ENCODE results near the gene GNG13.
A peak's percentile ranks its signal among the peaks of the same experiment; 100 is the strongest.
"Not testable (repeated sequence)": the region's sequence is repeated elsewhere in the genome, so short reads cannot be mapped to it uniquely, and the experiment has no call there.

Gene GNG13

DNA sequence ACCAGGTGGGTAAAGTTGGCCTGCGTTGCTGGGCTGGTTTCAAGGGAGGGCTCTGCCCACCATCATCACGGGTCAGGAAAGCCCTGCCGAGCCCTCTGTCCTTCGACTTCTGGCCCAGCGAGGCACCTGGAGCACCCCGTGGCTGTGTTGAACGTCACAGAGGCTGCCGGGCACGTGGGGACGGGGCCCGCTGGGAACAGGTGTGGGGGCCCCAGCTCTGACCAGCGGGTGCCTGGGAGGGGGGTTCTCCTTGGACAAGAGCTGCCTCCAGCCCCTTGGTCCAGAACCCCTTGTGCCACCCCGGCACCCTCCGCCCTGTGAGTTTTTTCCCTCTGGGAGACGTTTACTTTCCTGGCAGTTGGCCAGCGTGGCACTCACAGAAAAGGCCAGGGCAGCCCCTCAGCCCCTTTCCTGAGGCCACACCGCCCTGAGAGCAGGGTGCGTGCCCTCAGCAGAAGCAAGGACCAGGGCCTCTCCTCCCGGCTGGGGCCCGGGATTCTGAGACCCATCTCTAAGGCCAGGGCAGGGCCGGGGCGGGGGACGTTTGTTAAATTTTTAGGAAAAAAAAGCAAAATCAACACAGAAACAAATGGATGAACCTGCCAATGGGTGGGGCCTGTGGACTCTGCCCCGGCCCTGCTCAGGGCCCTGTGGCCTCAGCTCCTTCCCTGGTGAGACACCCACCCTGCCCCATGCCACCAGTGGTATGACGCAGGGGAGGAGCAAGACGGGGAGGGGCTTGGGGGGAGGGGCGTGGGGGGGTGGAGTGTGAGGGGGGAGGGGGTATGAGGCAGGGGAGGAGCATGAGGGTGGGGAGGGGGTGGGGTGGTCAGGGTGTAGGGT is 31.3 kb upstream of the GNG13 start:
- DNase-seq: no peak

DNA sequence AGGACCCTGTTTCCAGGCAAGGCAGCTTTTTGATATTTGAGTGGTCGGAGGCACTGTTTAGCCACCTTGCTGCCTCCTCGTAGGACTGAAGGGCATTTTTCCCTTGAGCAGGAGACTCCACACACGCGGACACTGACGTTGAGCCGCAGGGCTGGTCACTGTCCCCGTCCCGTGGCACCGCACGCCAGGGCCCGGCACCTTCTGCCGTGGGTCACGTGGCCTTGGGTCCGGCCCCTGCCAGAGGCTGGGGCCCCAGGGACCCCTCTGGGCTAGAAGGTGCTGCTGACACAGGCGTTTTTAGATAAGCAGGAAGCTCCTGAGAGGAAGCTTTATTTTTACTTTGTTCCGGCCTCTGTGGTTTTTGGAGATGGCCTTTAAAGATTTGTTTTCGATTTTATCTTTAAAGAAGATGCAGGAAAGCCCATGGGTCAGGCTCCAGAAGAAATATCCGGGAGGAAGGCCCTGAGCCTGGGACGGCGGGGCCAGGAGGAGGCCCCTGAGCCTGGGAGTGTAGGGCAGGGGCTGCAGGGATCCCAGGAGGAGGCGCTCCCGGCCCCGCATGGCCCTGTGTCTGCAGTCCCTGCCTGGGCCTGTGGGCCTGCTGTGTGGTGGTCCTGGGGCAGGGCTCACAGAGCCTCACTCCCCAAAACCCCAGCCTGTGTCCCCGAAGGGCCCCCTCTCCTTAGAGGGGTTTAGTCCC is 30.5 kb upstream of the GNG13 start:
- no peak for DNase-seq

DNA sequence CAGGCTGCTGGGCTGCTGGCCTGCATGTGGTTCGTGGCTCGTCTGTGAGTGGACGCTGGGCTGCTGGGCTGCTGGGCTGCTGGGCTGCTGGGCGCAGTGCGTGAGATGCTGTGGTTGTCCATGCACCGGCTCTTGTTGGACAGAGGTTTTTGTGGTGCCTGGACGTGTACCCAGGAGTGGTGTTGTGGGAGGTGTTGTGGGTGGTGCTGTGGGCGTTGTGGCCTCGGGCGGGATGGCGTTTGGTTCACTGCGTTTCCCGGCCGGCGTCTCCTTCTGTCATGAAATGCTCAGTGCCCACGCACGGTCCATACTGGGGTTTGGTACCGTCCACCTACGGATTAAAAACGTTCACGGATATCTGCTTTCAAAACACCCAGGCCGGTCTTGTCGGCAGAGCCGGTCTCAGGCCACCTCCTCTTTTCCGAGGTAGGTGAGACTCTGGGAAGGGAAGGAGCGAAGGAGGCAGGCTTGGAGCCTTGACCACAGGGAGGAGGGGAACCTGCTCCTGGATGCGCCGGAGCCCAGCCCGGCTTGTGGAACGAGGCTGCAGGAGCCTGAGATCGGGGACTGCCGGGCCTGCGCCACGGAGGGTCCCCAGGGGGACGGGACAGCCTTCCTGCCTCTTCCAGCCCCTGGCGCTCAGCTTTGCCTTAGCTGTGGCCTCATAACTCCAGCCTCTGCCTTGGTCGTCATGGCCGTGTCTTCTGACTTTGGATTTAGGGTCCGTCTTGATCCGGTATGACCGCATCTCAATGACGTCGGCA is 29.8 kb upstream of the GNG13 start:
- no peak for DNase-seq

DNA sequence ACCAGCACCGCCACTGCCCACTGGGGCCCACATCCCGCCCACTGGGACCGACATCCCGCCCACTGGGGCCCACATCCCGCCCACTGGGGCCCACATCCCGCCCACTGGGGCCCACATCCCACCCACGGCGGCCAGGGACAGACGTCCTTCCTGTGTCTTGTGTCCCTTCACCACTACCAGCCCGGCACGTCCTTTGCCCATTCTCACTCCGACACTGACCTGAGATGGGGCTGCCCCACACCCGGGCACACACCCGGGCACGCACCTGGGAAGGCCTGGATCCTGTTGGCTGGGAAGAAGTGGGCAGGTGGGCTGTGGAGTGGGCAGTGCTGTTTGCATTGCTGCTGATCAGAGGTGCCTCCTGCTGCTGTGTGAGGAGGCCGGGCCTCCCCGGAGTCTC is 28.4 kb upstream of the GNG13 start:
- no peak for DNase-seq

GRCh38 chr16:827513-827912 is 27.0 kb upstream of the GNG13 start:
- no peak for DNase-seq

- peak in 8 of 14 donors; percentile 7 to 42 (median 18) for DNase-seq
Observed at GRCh38 chr16:825341-826061, 25.0 kb upstream of the GNG13 start.

GRCh38 chr16:824601-825000 is 24.1 kb upstream of the GNG13 start:
- DNase-seq: no peak

- no peak for DNase-seq
Observed at GRCh38 chr16:824194-824593, 23.7 kb upstream of the GNG13 start.

- no peak for DNase-seq
Observed at GRCh38 chr16:822909-823297, 22.4 kb upstream of the GNG13 start.

GRCh38 chr16:822174-822908 is 21.8 kb upstream of the GNG13 start:
- no peak for DNase-seq

DNA sequence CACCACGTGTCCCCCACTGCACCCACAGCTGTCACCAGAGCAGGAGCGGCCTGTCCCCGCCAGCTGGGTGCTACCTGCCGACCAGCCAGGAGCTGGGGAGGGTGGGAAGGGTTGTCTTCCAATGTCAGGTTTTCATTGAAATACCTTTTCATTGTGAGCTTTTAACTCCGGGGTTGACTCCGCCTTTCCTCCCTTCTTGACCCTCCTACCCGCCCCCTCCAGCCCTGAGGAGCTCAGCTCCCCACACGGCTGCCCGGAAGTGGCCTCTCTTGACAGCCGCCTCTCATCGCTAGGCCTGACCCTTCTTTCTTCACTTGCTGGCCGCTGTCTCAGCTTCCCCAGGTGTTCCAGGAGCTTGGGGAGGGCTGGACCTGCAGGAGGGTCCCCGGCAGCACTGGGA is 21.2 kb upstream of the GNG13 start:
- DNase-seq: no peak

GRCh38 chr16:820748-821147 is 20.2 kb upstream of the GNG13 start:
- DNase-seq: no peak

- DNase-seq: not testable (repeated sequence)
Observed at GRCh38 chr16:820044-820408, 19.5 kb upstream of the GNG13 start.

DNA sequence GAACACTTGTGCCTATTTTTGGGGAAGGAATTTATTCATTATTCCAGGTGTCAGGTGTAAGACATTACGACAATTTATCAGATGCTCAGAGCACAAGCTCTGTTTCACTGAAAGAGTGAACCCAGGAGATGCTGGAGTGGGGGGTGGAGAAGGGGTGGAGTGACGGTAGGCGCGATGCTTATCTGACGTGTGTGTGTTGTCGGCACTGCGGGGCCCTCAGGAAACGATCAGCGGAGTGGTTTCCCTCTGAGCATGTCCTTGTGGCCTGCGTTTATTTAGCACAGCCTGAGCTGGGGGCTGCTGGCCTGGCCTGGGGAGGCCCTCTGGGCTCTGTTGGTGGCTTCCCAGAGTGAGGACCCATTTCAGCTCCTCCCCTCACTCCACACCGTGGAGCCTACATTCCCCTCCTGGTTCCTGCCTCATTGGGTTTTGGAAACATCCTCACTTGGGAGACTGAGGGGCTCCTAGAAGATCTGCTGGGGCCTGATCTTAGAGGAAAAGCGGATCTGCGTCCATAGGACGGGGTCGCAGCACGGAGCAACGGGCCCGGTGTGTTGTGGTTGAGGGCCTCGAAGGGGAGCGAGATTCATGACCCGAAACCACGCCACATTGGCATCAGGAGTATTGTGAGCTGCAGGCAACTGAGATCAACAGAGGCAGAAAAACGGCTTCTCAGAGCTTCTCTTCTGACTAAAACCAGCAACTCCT is 19.0 kb upstream of the GNG13 start:
- DNase-seq: no peak

DNA sequence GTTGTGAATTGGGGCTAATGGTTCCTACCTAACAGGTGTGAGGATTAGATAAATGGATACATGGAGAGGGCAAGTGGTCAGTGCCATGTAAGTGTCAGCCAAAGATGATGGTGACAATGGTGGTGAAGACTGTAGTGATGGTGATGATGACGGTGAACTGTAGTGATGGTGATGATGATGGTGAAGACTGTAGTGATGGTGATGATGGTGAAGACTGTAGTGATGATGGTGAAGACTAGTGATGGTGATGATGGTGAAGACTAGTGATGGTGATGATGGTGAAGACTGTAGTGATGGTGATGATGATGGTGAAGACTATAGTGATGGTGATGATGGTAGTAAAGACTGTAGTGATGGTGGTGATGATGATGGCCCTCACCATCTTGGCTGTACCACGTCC is 18.1 kb upstream of the GNG13 start:
- no peak for DNase-seq

DNA sequence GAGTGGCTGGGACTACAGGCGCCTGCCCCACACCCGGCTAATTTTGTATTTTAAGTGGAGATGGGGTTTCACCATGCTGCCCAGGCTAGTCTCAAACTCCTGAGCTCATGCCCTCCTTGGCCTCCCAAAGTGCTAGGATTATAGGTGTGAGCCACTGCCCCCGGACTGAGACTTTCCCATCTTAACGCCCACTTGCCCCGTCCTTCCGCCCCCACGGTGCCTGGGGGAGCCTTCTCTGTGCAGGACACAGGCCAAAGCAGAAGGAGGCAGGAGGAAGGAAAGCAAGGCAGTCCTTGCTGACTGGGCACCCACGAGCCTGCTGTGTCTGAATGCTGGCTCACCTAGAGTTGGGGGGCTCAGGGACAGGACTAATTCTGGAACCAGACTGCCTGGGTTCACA is 17.6 kb upstream of the GNG13 start:
- DNase-seq: no peak

- DNase-seq: no peak
Observed at GRCh38 chr16:817001-817906, 16.7 kb upstream of the GNG13 start.

DNA sequence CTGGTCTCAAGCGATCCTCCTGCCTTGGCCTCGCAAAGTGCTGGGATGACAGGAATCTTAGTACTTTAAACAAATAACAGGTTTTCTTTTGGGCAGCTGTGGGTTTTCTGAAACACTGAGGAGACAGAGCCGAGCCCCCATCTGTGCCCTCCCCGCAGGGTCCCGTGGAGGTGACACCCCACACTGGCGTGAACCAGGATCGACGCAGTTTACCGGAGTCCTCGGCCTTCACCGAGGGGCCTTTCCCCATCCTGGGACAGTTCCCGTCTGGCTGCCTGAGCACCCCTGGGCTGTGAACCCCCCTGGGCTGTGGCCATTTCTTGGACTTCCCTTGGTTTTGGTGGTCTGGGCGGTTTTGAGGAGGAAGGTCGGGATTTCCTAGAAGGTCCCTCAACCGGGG is 15.3 kb upstream of the GNG13 start:
- DNase-seq: no peak

DNA sequence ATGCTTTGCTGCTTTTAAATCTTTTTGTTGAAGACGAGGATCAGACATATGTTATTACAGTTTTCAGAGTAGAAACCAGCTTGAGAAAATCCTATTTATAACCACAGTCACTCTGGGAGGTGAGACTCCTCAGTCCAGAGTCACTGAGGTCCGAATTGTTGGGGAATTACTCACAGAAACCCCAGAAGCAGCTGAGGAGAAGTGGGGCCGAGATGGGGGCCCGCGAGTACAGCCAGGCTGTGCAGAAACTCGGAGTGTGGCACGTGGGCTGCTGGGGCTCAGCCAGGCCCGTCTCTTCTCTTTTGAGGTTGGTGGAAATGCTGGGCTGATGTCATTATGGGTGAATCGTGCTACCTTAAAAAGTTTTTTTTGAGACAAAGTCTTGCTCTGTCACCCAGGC is 14.4 kb upstream of the GNG13 start:
- DNase-seq: no peak

DNA sequence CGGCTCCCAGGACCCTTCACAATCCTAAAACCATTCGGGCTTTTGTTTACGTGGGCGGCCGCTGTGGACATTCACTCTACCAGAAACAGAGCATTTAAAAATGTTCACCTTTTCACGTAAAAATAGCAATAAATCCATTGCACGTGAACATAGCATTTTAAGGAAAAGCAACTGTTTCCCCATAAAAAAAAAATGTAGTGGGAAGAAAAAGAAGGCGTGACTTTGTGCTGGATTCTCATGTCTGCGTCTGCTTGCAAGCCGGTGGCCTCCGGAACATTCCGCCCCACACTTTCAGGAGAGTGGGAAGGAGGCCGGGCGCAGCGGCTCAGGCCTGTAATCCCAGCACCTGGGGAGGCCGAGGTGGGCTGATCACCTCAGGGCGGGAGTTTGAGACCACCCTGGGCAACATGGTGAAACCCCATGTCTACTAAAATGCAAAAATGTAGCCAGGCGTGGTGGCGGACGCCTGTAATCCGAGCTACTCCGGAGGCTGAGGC is 13.4 kb upstream of the GNG13 start:
- DNase-seq: no peak

All from C1 segment of cervical spinal cord (tissue), 14 donors.